Activated naive CD8-positive, alpha-beta T cell treated with anti-CD3 and anti-CD28 coated beads, Interleukin-2, amount 10 ng/mL, durations not matched to agents 7 days and 5 days (primary cell): ENCODE results near the gene PACSIN3. TPM values are rescaled to one million over a fixed set of nuclear protein-coding genes. Genes with fewer than 3 reads are reported as not detected.
A peak's percentile ranks its signal among the peaks of the same experiment; 100 is the strongest.

ENCODE experiments used
- ATAC-seq: fragments of 150-1000 bp; cut with Tn5 transposase; one replicate; pipeline ENCODE4 v1.10.0; 2021; ENCODE audit warnings: low read depth, moderate library complexity
- POLR2A ChIA-PET: fragments of 350-600 bp; sonication (Branson Sonifier 250); formaldehyde crosslinking; loops from one replicate; lab custom pipeline; 2021; ENCODE audit warnings: antibody characterized with exemption; lab: Charles Lee
- DNase-seq: peaks from one replicate; pipeline ENCODE4 v3.0.0; 2021
- H3K27ac Mint-ChIP-seq: one replicate; pipeline ENCODE4 v1.8.0; 2022; ENCODE audit warnings: mild to moderate bottlenecking, mixed read lengths
- H3K27me3 Mint-ChIP-seq: one replicate; pipeline ENCODE4 v1.8.0; 2022; ENCODE audit warnings: mild to moderate bottlenecking, moderate library complexity, mixed read lengths
- H3K36me3 Mint-ChIP-seq: one replicate; pipeline ENCODE4 v1.8.0; 2021; ENCODE audit warnings: mild to moderate bottlenecking, mixed read lengths
- H3K4me1 Mint-ChIP-seq: one replicate; pipeline ENCODE4 v1.8.0; 2021; ENCODE audit warnings: mixed read lengths
- H3K4me3 Mint-ChIP-seq: one replicate; pipeline ENCODE4 v1.8.0; 2022; ENCODE audit warnings: mild to moderate bottlenecking, moderate library complexity, mixed read lengths
- H3K9me3 Mint-ChIP-seq: one replicate; pipeline ENCODE4 v1.8.0; 2021; ENCODE audit warnings: mixed read lengths
- total RNA-seq, 2 experiments: library from RNA; stranded (reverse); gene quantifications; one replicate each; pipeline ENCODE4 v1.2.3, GENCODE V29; 2021

The PACSIN3 gene
- total RNA-seq, 2 experiments from 2014 or later: 1.1 to 1.3 TPM

GRCh38 chr11:47178737-47179654 is 7.2 kb downstream of the PACSIN3 start:
- DNase-seq (no peak), ATAC-seq (no peak)
- POLR2A ChIA-PET: interaction anchor here (0.5 to 6.3 kb wide), 3 partner anchors 8 to 274 kb away, joined by 3 to 53 read pairs (median 3); partner anchors contain the start of gene DDB2
- peaks cover under 1% of the 10 kb centered on the region for H3K36me3 Mint-ChIP-seq
- peak overlapping the region; percentile 100 for H3K27ac Mint-ChIP-seq
- no peak overlapping the region for H3K4me3 Mint-ChIP-seq
- peaks cover 2% of the 10 kb centered on the region for H3K27me3 Mint-ChIP-seq
- peaks cover 19% of the 10 kb centered on the region for H3K4me1 Mint-ChIP-seq
- H3K9me3 Mint-ChIP-seq: no peaks in the 10 kb centered on the region

- no peak for DNase-seq
- ATAC-seq: no peak
- POLR2A ChIA-PET: interaction anchor here (0.9 to 6.3 kb wide), 5 partner anchors 9 to 92 kb away, joined by 3 to 53 read pairs (median 3); partner anchors contain the start of genes DDB2 and MADD
- H3K9me3 Mint-ChIP-seq: no peaks in the 10 kb centered on the region
- no peak overlapping the region for H3K4me3 Mint-ChIP-seq
- H3K36me3 Mint-ChIP-seq: peaks cover 5% of the 10 kb centered on the region
- H3K27me3 Mint-ChIP-seq: no peaks in the 10 kb centered on the region
- H3K27ac Mint-ChIP-seq: peak overlapping the region; percentile 100
- peaks cover 22% of the 10 kb centered on the region for H3K4me1 Mint-ChIP-seq
Measured at GRCh38 chr11:47178316-47178715, 7.9 kb downstream of the PACSIN3 start.

- peak overlapping the region; percentile 100 for H3K27ac Mint-ChIP-seq
- POLR2A ChIA-PET: interaction anchor here (1.2 to 6.3 kb wide), 5 partner anchors 9 to 92 kb away, joined by 3 to 53 read pairs (median 5); partner anchors contain the start of genes DDB2 and MADD
- H3K27me3 Mint-ChIP-seq: no peaks in the 10 kb centered on the region
- ATAC-seq (no peak), DNase-seq (no peak)
- H3K4me1 Mint-ChIP-seq: peaks cover 25% of the 10 kb centered on the region
- H3K9me3 Mint-ChIP-seq: no peaks in the 10 kb centered on the region
- H3K4me3 Mint-ChIP-seq: peak overlapping the region; percentile 98
- peaks cover 5% of the 10 kb centered on the region for H3K36me3 Mint-ChIP-seq
Measured at GRCh38 chr11:47177846-47178245, 8.4 kb downstream of the PACSIN3 start.

GRCh38 chr11:47177229-47177845 is 8.9 kb downstream of the PACSIN3 start:
- DNase-seq (no peak), ATAC-seq (peak; percentile 61)
- POLR2A ChIA-PET: interaction anchor here (1.2 to 6.3 kb wide), 5 partner anchors 10 to 93 kb away, joined by 3 to 53 read pairs (median 5); partner anchors contain the start of genes DDB2 and MADD
- Mint-ChIP-seq H3K4me1 (peaks cover 27% of the 10 kb centered on the region), H3K27ac (peak overlapping the region; percentile 100), H3K27me3 (no peaks in the 10 kb centered on the region), H3K36me3 (peaks cover 5% of the 10 kb centered on the region), H3K4me3 (peak overlapping the region; percentile 98), H3K9me3 (no peaks in the 10 kb centered on the region)

GRCh38 chr11:47176328-47177228 is 9.7 kb downstream of the PACSIN3 start, which contains the start of gene ARFGAP2:
Gene ARFGAP2, minus strand, starts transcription at chr11:47176879. Its CDS starts 26 bp downstream, at chr11:47176853.
- DNase-seq (peak; percentile 98), ATAC-seq (peak; percentile 94)
- no peaks in the 10 kb centered on the region for H3K9me3 Mint-ChIP-seq
- H3K27ac Mint-ChIP-seq: peak within 1 kb of the TSS; percentile 100
- peak within 1 kb of the TSS; percentile 98 for H3K4me3 Mint-ChIP-seq
- peaks cover 5% of the 10 kb centered on the region for H3K36me3 Mint-ChIP-seq
- POLR2A ChIA-PET: interaction anchor here (1.2 to 6.3 kb wide), 5 partner anchors 10 to 93 kb away, joined by 3 to 53 read pairs (median 5); partner anchors contain the start of genes DDB2 and MADD
- H3K4me1 Mint-ChIP-seq: peaks cover 30% of the 10 kb centered on the region
- no peaks in the 10 kb centered on the region for H3K27me3 Mint-ChIP-seq

- peaks cover 36% of the 10 kb centered on the region for H3K4me1 Mint-ChIP-seq
- peak overlapping the region; percentile 98 for H3K4me3 Mint-ChIP-seq
- ATAC-seq: no peak
- H3K9me3 Mint-ChIP-seq: no peaks in the 10 kb centered on the region
- peak overlapping the region; percentile 100 for H3K27ac Mint-ChIP-seq
- POLR2A ChIA-PET: interaction anchor here (6.3 kb wide), 1 partner anchor 39 kb away, joined by 53 read pairs; the partner anchor contains the start of gene DDB2
- no peak for DNase-seq
- H3K36me3 Mint-ChIP-seq: peaks cover 9% of the 10 kb centered on the region
- no peaks in the 10 kb centered on the region for H3K27me3 Mint-ChIP-seq
Measured at GRCh38 chr11:47175746-47176327, 10.4 kb downstream of the PACSIN3 start.

- Mint-ChIP-seq H3K4me3 (no peak overlapping the region), H3K9me3 (no peaks in the 10 kb centered on the region), H3K27ac (no peak overlapping the region), H3K4me1 (peaks cover 36% of the 10 kb centered on the region), H3K27me3 (no peaks in the 10 kb centered on the region), H3K36me3 (peaks cover 11% of the 10 kb centered on the region)
- ATAC-seq: no peak
- no peak for DNase-seq
- POLR2A ChIA-PET: interaction anchor here (1.1 to 1.5 kb wide), 2 partner anchors 10 to 42 kb away, joined by 3 to 4 read pairs; partner anchors contain the start of gene DDB2
Measured at GRCh38 chr11:47172740-47173336, 13.4 kb downstream of the PACSIN3 start.

- no peaks in the 10 kb centered on the region for H3K9me3 Mint-ChIP-seq
- H3K27me3 Mint-ChIP-seq: no peaks in the 10 kb centered on the region
- no peak overlapping the region for H3K27ac Mint-ChIP-seq
- POLR2A ChIA-PET: interaction anchor here (0.6 to 1.5 kb wide), 3 partner anchors 9 to 90 kb away, joined by 3 to 4 read pairs (median 3); partner anchors contain the start of gene DDB2
- H3K36me3 Mint-ChIP-seq: peaks cover 11% of the 10 kb centered on the region
- ATAC-seq (no peak), DNase-seq (no peak)
- H3K4me1 Mint-ChIP-seq: peaks cover 29% of the 10 kb centered on the region
- no peak overlapping the region for H3K4me3 Mint-ChIP-seq
Measured at GRCh38 chr11:47171856-47172255, 14.4 kb downstream of the PACSIN3 start.

- peaks cover 29% of the 10 kb centered on the region for H3K4me1 Mint-ChIP-seq
- POLR2A ChIA-PET: interaction anchor here (0.6 to 1.5 kb wide), 3 partner anchors 8 to 91 kb away, joined by 3 to 4 read pairs (median 3); partner anchors contain the start of gene DDB2
- ATAC-seq: no peak
- H3K36me3 Mint-ChIP-seq: peaks cover 11% of the 10 kb centered on the region
- no peak for DNase-seq
- H3K27ac Mint-ChIP-seq: peak overlapping the region; percentile 52
- no peaks in the 10 kb centered on the region for H3K27me3 Mint-ChIP-seq
- H3K4me3 Mint-ChIP-seq: no peak overlapping the region
- no peaks in the 10 kb centered on the region for H3K9me3 Mint-ChIP-seq
Measured at GRCh38 chr11:47171061-47171838, 15.0 kb downstream of the PACSIN3 start.

- no peak overlapping the region for H3K27ac Mint-ChIP-seq
- H3K9me3 Mint-ChIP-seq: no peaks in the 10 kb centered on the region
- POLR2A ChIA-PET: no interaction called here
- no peaks in the 10 kb centered on the region for H3K27me3 Mint-ChIP-seq
- peaks cover 7% of the 10 kb centered on the region for H3K4me1 Mint-ChIP-seq
- DNase-seq: no peak
- ATAC-seq: no peak
- peaks cover 5% of the 10 kb centered on the region for H3K36me3 Mint-ChIP-seq
- no peak overlapping the region for H3K4me3 Mint-ChIP-seq
Measured at GRCh38 chr11:47166368-47166767, 19.9 kb downstream of the PACSIN3 start.

GRCh38 chr11:47165253-47165840 is 20.9 kb downstream of the PACSIN3 start:
- DNase-seq (no peak), ATAC-seq (no peak)
- no peaks in the 10 kb centered on the region for H3K4me1 Mint-ChIP-seq
- no peak overlapping the region for H3K4me3 Mint-ChIP-seq
- H3K27me3 Mint-ChIP-seq: no peaks in the 10 kb centered on the region
- no peaks in the 10 kb centered on the region for H3K9me3 Mint-ChIP-seq
- no peaks in the 10 kb centered on the region for H3K36me3 Mint-ChIP-seq
- POLR2A ChIA-PET: interaction anchor here (0.9 kb wide), 1 partner anchor 11 kb away, joined by 4 read pairs; no protein-coding TSS in a partner anchor
- H3K27ac Mint-ChIP-seq: no peak overlapping the region
